GM12874 (cell line): ENCODE measurements around the gene STPG4.

Experiments used
- TF ChIP-seq, protein P1 (sequence below): IDR thresholded peaks from 2 replicates; pipeline ENCODE4 v1.5.1; 2011; ENCODE audit warnings: low read depth, mild to moderate bottlenecking, control low read depth, low read length, moderate library complexity; ENCODE audit not compliant: insufficient read depth

The STPG4 gene

DNA sequence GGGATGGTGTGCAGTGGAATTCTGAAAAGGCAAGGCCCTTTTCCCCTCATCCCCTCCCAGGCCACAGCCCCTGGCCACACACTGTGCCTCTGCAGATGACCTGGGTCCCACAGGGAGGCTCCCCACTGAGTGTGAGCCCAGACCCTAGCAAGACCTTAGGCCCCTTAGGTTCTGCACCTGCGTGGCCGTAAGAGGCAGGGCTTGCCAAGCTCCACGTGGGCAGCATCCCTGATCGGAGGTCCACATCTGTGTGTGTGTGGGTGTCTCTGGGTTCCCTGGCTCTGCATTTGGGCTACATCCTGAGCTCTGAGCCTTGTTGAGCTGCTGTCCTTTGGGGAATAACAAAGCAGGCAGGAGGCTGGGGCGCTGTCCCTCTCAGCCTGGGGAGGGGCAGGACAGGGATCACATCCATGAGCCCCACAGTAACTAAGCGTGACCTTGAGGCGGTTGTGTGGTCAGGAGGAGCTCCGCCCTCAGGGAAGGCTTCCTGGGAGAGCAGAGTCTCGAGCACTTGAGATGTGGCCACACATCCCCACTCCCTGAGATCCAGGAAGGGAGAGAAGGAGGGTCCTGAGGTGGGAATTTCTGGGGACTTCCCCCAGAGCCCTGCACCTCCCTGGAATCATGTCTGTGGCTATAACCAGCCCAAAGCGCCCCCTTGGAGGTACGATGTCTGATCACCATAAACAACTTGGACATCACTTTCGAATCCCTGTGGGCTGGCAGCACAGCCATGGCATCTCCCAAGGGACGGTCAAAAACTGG is 84.8 kb downstream of the STPG4 start:
- TF ChIP-seq, protein P1, sequence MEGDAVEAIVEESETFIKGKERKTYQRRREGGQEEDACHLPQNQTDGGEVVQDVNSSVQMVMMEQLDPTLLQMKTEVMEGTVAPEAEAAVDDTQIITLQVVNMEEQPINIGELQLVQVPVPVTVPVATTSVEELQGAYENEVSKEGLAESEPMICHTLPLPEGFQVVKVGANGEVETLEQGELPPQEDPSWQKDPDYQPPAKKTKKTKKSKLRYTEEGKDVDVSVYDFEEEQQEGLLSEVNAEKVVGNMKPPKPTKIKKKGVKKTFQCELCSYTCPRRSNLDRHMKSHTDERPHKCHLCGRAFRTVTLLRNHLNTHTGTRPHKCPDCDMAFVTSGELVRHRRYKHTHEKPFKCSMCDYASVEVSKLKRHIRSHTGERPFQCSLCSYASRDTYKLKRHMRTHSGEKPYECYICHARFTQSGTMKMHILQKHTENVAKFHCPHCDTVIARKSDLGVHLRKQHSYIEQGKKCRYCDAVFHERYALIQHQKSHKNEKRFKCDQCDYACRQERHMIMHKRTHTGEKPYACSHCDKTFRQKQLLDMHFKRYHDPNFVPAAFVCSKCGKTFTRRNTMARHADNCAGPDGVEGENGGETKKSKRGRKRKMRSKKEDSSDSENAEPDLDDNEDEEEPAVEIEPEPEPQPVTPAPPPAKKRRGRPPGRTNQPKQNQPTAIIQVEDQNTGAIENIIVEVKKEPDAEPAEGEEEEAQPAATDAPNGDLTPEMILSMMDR, result no peak

DNA sequence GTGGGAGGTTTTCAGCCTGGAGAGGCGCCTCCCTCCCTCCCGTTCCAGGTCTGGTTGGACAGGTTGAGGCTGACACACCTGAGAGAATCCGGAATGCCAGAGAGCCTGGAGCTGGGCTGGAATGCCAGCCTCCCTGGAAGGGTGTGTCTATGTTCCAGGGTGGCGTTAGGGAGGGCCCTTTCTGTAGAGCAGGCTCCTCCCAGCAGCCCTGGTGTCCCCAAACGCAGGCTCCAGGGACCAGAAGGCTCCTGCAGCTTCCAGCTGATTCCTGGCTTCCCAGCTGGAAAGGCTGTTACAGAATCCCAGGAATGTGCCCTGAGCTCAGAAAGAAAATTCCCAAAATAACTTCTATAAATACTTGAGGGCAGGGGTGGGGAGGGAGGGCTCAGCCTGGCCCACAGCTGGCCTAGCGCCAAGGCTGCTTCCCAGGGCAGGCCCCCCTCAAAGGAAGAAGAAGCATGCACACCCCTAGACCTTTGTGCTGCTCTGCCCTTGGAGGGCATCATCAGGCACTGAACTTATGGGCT is 85.4 kb downstream of the STPG4 start:
- TF ChIP-seq, protein P1, result no peak

DNA sequence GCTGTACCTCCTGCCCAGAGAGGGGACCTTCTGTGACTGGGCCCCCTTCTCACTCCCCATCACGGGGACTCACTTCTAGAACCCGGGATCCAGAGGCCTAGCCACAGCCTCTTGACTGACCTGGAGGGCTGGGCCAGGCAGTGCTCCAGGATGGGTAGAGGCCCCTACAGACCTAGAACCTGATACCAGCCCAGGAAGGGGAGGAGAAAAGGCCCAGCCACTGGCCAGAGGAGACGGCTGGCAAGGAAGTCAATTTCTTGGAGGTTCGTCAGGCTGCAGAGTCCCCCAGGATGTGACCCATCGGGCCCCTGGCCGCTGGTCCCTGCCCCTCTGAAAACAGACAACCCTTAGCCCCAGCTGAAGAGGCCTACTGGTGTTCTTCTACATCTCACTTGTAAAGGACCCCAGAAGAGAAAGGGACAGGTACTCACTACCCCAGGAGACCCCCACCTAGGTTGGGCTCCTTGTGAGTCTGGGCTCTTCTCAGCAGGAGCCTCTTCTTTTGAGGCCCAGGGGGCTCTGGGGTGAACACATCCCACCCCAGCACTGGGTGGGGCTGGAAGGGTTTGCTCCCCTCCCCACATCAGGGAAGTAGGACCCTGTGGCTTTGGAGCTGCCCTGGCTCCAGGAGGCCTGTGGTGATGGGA is 86.0 kb downstream of the STPG4 start:
- TF ChIP-seq, protein P1, result no peak

DNA sequence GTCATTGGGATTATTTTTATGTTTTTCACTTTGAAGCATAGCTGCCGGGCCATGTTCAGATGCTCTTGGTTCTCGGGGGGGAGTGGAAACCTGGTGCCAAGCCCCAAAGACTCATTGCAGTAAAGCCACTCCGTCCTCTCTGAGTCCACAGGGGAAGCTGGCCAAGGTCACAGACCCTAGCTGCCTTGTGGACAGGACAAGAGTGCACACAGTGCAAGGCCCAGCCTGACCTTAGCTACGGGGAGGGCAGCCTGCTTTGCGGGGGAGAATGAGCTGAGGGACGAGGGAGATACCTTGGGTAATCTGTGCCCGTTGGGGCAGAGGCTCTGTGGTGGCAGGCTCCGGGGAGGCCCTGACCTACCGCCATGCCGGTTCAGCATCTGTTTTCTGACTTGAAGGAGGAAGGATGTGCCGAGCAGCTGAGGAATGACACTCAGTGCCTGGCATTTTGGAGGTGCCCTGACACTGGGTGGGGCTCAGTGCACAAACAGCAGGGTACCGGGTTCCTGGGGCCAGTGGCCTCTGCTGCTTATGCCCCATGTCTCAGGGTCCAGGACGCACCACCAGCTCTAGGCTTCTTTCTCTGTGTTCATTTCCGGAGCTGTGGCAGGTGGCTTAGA is 87.2 kb downstream of the STPG4 start:
- TF ChIP-seq, protein P1, result no peak

DNA sequence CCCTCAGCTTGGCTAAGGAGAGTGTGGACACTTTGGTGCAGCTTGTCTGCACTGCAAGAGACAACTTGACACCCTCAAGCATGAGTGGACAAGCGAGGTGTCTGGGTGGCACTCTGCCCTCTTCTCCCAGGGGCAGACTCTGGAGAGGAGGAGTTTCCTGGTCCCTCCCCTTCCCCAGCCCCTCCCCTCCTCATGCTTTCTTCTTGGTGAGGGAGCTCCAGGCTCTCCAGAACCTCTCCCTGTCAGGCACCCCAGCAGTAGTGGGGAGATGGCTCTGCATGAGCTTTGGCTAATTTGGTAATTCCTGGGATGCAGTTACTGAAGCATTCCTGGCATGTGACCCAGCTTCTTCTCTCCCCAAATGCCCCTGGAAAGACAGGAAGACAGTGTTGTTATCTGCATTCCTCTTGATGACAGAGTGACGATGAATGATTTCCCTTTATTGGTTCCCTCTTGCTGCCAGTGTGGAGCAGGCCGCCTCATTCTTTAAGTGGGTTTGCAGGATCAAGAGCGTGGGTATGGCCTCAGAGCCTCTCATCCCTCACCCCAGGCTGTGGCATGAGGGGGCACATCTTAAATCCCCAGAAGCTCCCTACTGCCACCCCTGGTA is 89.2 kb downstream of the STPG4 start:
- TF ChIP-seq, protein P1, result no peak

DNA sequence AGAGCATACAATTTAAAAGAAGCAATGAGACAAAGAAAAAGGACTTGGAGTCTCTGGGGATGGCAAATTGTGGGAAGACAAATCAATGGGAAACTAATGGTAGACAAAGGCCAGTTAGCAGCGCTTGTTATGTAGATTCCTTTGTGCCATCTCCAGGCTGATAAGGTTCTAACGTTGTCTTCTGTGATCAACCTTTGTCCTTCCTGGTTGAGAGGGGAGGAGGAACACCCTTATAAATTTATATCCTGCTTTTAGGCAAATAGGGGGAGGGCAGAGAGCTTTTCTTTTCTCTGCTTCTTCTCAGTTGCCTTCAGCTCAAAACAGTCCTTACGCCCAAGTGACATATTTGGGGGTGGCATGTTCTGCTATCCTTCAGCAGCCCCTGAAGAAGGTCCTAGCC is 89.8 kb downstream of the STPG4 start:
- TF ChIP-seq, protein P1, result no peak

DNA sequence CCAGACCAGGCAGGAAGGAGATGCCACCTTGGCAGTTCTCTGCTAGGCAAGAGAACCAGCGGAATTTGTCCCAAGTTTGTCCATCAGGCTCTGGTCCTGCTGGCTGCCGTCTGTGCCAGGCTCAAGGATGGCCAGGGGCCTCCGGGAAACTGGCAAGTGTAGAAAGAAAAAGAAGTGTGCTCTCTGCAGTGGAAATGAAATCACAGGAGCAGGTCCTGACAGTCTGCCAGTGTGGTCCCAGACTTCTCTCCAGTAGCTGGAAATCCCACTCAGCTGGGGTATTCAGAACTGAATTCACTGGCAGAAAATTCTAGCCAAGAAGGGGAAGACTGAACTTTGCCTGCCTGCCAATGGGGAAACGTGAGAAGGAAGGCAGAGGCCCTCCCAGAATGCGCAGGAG is 91.0 kb downstream of the STPG4 start:
- TF ChIP-seq, protein P1, result no peak
